NT2/D1 (cell line): Measurements from ENCODE around the gene PSD.

Experiments used
- YY1 ChIP-seq: IDR thresholded peaks from 2 replicates; pipeline ENCODE4 v1.6.1; 2011; ENCODE audit not compliant: insufficient read length, insufficient read depth
- ZNF274 ChIP-seq: IDR thresholded peaks from 2 replicates; pipeline ENCODE4 v1.6.1; 2011; ENCODE audit warnings: mild to moderate bottlenecking, low read depth, low read length

GRCh38 chr10:102358712-102359382 lies 59.7 kb downstream of the PSD start:
- TF ChIP-seq YY1, result no peak
- TF ChIP-seq ZNF274, result no peak
